Measurements from ENCODE around the gene CREB3L2.

Gene CREB3L2

DNA sequence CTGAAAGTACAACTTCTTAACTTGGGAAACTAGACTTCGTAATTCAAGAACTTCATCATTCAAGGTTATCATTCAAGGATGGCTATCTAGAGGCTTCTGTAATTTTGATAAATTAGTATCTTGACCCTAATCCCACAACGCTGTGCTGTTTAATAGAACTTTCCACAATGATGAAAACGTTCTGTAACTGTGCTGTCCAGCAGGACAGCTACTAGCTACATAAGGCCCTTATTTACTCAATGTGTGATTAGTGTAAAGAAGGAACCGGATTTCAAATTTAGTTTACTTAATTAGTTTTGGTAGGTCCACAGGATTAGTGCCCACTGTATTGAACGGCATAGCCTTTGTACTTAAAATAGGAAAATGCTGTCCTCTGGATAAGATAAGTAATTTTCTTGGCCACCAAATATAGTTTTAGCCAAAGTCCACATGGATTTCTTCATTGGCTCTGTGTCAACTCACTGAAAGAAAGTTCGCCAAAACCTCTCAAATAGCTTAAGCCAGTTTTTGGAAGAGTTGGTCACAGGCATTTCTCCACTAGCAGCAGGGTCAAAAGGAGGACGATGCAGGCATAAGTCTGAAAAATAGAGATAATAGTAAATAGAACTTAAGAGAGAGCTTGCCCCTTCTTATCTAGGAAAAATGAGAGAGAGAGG is 172.4 kb downstream of the CREB3L2 start:
- no peak for DNase-seq

DNA sequence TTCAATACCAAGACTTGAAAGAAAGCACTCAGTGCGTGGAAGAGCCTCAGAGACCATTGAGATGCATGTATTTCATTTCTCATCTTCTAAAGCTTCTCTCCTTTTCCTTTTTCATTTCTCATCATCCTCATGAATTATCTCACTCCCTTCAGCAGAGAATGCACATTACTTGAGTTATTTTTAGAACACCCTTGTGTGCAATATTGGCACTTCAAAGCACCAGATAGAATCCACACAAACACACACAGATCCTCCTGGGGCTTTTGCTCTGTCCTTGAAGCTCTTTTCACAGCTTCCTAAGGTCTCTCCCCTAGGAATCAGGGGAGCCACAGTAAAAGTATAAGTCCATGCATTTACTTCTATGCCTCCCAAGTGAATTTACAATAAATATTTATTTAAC is 173.4 kb downstream of the CREB3L2 start:
- no peak for DNase-seq

DNA sequence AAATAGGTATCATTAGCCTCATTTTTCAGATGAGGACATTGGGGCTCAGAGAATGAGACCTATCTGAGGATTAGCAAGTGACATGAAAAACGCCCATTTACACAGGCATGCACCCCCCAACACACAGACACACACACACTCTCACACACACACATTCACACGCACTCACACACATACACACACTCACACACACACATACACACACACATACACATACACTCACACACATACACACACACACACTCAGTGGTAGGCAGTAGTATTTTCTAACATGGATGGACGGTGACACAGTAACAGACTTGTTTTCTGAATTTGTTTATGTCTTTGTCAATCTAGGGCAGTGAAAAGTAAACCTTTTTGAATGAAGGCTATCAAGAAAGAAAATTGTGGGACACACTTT is 176.4 kb downstream of the CREB3L2 start:
- DNase-seq, result no peak
